Fibroblast of the aortic adventitia (primary cell): ENCODE data around the gene SEMA6A. TPM values are rescaled to one million over a fixed set of nuclear protein-coding genes. Genes with fewer than 3 reads are reported as not detected.

ENCODE experiments used
- DNase-seq: peaks from one replicate; pipeline ENCODE4 v3.0.0-alpha.2; 2010; ENCODE audit warnings: low read depth
- H3K4me3 ChIP-seq: 2 replicates; pipeline ENCODE4 v1.5.1; 2011; ENCODE audit warnings: low read depth, mild to moderate bottlenecking, control low read depth, low read length, moderate library complexity
- CTCF ChIP-seq: IDR thresholded peaks from 2 replicates; pipeline ENCODE4 v1.5.1; 2011; ENCODE audit warnings: mild to moderate bottlenecking, low read length, control low read depth, inconsistent platforms; ENCODE audit not compliant: insufficient read depth
- total RNA-seq: library from RNA; depleted of rRNA; stranded (reverse); fragments of >200 nt; gene quantifications from 2 replicates; pipeline ENCODE4 v1.2.3, GENCODE V29; 2012; ENCODE audit warnings: low replicate concordance

The SEMA6A gene
- total RNA-seq, 1 donor: 0.36 TPM

DNA sequence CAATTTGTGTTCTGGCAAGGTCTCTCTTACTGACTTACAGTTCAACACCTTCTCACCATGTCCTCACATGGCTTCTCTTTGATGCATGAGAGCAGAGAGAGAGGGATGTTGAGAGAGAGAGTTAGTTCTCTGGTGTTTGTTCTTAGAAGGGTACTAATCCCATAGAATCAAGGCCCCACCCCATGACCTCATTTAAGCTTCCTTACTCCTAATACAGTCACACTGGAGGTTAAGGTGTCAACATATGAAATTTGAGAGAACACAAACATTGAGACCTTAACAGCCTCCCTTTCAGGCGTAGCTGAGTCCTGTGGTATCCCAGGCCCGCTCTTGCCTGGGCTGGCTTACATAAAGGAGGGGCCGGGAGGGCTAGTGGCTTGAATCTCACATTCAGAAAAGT lies 10.6 kb upstream of the SEMA6A start:
- H3K4me3 ChIP-seq: no peak overlapping the region
- DNase-seq: no peak
- no peak for TF ChIP-seq CTCF

DNA sequence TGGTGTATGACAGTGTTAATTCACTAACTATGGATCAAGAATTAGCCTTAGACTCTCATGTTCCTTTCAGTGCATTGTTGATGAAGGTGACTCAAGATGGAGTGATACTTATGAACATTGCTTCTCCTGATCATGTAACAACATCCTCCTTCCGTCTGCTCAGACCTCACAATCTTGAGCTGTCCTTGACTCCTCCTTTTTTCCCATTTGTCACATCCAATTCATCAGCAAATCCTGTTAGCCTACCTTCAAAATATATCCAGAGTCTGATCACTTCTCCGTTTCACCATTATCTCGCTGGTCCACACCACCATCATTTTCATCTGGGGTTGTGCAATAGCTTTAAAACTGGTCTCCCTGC lies 9.2 kb upstream of the SEMA6A start:
- TF ChIP-seq CTCF: no peak
- no peak overlapping the region for H3K4me3 ChIP-seq
- DNase-seq: no peak

- no peak overlapping the region for H3K4me3 ChIP-seq
- no peak for TF ChIP-seq CTCF
- no peak for DNase-seq
Observed at GRCh38 chr5:116583085-116583861, 8.7 kb upstream of the SEMA6A start.

DNA sequence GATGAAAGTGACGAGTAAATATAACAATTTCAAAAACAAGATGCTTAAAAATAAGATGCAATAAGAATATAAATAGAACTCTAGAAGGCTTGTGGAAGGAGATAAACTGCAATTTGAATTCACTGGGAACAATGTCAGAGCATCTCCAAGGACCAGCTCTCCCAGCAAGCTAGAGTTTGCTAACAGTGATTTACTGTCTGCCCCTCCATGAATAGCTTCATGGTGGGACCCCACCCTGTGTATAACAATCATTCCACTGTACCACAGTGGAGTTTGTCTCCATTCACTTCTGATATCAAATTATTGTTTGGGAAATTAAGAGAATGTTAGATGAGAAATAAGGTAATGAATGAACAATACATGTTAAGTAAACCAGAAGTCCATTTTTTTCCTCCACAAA lies 7.3 kb upstream of the SEMA6A start:
- TF ChIP-seq CTCF: no peak
- no peak for DNase-seq
- H3K4me3 ChIP-seq: no peak overlapping the region

DNA sequence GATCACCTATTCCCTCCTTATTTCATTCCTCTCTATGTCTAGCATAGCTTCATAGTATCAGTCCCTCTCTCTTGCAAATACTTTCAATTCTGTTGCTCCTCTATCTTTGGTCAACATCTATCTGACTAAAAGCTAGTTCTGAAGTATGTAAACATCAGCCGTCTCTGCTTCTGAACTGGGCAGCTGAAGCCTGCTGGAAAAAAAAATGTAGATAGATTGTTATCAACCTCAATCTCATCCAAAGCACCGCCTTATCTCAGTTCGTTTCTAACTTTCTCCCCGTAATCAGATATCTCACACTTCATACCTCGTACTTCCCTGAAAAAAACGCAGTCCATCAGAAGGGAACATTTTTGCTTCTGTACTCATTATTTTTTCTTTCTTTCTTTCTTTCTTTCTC lies 4.5 kb upstream of the SEMA6A start:
- no peak for TF ChIP-seq CTCF
- no peak overlapping the region for H3K4me3 ChIP-seq
- DNase-seq: no peak

- TF ChIP-seq CTCF: no peak
- H3K4me3 ChIP-seq: no peak overlapping the region
- no peak for DNase-seq
Observed at GRCh38 chr5:116578676-116579075, 4.1 kb upstream of the SEMA6A start.

GRCh38 chr5:116577064-116577788 lies 2.6 kb upstream of the SEMA6A start:
- DNase-seq: no peak
- TF ChIP-seq CTCF: no peak
- H3K4me3 ChIP-seq: no peak overlapping the region
